Tibial nerve (tissue), 4 donors: Measurements from ENCODE around the gene NFE2L2.

Experiments used
- EP300 ChIP-seq, 2 donors: sonication (generic); formaldehyde crosslinking; IDR thresholded peaks; one replicate each; pipeline ENCODE4 v1.6.1; 2017; ENCODE audit warnings: antibody characterized with exemption in 2 of 2, mild to moderate bottlenecking in 1 of 2
- POLR2A ChIP-seq, 2 donors: fragments of 450-650 bp; IDR thresholded peaks; one replicate each; pipeline ENCODE4 v1.6.1; 2017; ENCODE audit warnings: antibody characterized with exemption in 2 of 2, mild to moderate bottlenecking in 2 of 2, moderate library complexity in 2 of 2
- TF ChIP-seq, protein P1 (sequence below), 5 experiments: fragments of 200-600 bp in 3 of 5; fragments of 450-650 bp in 2 of 5; sonication (generic) in 3 of 5; IDR thresholded peaks; one replicate each; pipeline ENCODE4 v1.5.1; 2016 to 2019; ENCODE audit warnings: antibody characterized with exemption in 5 of 5, mild to moderate bottlenecking in 3 of 5, moderate library complexity in 2 of 5

DNA sequence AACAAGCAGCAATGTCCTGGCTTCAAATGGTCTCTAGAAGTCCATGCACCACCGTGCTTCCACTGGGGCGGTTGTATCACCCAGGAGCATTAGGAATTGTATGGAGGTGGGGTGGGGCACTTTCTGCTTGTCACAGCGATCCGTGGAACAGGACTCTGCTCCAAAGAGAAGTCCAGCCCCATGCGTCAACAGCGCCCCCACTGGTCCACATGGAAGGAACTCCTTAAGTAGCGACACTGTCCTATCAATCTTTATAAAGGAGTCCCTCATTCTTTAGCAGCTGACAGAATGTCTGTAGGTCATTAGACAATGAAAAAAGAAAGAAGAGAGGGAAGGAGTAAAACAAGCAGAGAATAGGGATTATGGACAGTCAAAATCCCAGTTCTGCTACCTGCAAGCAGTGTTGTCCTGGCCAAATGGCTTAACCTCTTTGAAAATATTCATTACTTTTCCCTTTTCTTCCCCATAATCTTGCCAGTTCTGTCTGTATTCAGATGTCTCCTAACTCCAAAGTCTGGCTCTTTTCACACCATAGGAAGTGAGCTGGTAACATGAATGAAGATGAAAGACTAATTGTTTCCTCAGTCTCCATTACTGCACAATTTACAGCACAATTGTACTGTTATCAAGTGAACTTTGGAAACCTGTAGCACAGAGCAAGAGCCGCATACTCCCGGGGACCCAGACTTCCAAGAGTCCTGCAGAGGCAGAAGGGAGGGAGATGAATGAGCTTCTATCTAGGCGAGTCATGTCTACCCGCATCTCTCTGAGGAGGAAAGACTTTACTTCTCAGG lies 9.9 kb downstream of the NFE2L2 start:
- TF ChIP-seq, protein P1, sequence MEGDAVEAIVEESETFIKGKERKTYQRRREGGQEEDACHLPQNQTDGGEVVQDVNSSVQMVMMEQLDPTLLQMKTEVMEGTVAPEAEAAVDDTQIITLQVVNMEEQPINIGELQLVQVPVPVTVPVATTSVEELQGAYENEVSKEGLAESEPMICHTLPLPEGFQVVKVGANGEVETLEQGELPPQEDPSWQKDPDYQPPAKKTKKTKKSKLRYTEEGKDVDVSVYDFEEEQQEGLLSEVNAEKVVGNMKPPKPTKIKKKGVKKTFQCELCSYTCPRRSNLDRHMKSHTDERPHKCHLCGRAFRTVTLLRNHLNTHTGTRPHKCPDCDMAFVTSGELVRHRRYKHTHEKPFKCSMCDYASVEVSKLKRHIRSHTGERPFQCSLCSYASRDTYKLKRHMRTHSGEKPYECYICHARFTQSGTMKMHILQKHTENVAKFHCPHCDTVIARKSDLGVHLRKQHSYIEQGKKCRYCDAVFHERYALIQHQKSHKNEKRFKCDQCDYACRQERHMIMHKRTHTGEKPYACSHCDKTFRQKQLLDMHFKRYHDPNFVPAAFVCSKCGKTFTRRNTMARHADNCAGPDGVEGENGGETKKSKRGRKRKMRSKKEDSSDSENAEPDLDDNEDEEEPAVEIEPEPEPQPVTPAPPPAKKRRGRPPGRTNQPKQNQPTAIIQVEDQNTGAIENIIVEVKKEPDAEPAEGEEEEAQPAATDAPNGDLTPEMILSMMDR (IDR thresholded peaks at IDR 0.05), result peak in 4 of 5 experiments; percentile 12 to 44 (median 16)
- no peak for TF ChIP-seq POLR2A (IDR thresholded peaks at IDR 0.05)
- no peak for TF ChIP-seq EP300 (IDR thresholded peaks at IDR 0.05)
